ENCODE measurements around the gene PRICKLE4.

The PRICKLE4 gene

GRCh38 chr6:41740366-41741162 lies 40.0 kb upstream of the PRICKLE4 start:
- no peaks in the 10 kb centered on the region for H3K9me2 ChIP-seq (replicated peaks; ENCODE audit: insufficient read depth, low read length)
- H3K4me1 ChIP-seq (ENCODE audit: low read length): peaks cover 4% of the 10 kb centered on the region; the same call in 1 of the 2 replicates
- no peaks in the 10 kb centered on the region for H3K9me3 ChIP-seq (replicated peaks; ENCODE audit: insufficient read depth, low read length)
- no peaks in the 10 kb centered on the region for H3K79me2 ChIP-seq (ENCODE audit: low read length)
- H3F3A ChIP-seq (ENCODE audit: insufficient read depth, low read length): no peaks in the 10 kb centered on the region
- H2AFZ ChIP-seq (ENCODE audit: low read length): no peak overlapping the region
- no peaks in the 10 kb centered on the region; the same call in 1 of the 2 replicates for H3K27me3 ChIP-seq (replicated peaks; ENCODE audit: insufficient read depth, low read length)
- no peaks in the 10 kb centered on the region for H3K36me3 ChIP-seq (replicated peaks; ENCODE audit: insufficient read depth, low read length)
- H3K4me2 ChIP-seq (ENCODE audit: low read depth, low read length): no peak overlapping the region
- TF ChIP-seq EZH2 (optimal IDR thresholded peaks at IDR 0.05; ENCODE audit: low read depth, low read length) (no peak), CTCF (IDR thresholded peaks at IDR 0.05; ENCODE audit: low read length) (no peak), EZH2phosphoT487 (IDR thresholded peaks at IDR 0.05; ENCODE audit: low read length) (no peak)
- no peak overlapping the region for H3K9ac ChIP-seq (ENCODE audit: low read length)
- DNase-seq: no peak
- H3K4me3 ChIP-seq (ENCODE audit: low read length): no peak overlapping the region
- no peaks in the 10 kb centered on the region for H4K20me1 ChIP-seq (ENCODE audit: insufficient read depth, low read length)
- H3K27ac ChIP-seq (ENCODE audit: low read length): no peak overlapping the region

DNA sequence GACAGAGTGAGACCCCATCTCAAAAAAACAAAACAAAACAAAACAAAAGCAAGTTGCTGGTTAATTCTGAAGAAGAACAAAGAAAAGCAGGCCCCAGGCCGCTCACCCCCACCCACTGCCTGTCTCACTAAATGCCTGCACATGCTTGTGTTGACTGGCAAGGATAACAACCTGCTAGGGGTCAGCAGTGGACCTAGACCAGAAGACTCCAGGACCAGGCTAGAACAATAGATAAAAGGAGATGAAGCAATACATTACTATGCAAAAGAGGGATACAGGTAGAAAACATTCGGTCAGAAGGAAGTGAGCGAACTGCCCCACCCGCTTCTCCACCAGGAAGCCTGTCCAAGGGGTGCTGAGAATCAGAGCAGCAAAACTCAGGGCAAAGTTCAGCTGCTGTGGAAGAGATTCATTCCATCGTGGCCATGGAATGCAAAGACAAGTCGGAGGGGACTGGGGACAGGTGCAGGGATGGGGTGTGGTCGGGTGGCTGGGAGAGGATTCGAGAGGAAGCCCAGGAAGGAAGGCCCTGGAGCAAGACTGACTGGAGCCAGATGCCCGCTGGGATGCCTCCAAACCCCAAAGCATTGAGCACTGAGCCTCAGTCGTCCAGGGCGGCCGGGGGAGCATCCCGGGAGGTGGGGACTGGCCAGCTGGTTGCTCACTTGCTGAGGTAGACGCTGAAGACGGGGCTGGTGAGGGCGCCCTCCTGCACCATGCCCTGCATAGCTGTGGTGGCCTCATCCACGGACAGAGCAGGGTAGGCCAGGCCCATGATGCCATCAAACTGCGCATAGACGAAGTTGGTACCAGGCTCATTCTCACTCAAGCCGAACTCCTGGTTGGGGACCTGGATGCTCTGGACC lies 38.7 kb upstream of the PRICKLE4 start:
- Histone ChIP-seq H3K9me2 (replicated peaks; ENCODE audit: insufficient read depth, low read length) (no peaks in the 10 kb centered on the region), H3K9me3 (replicated peaks; ENCODE audit: insufficient read depth, low read length) (no peaks in the 10 kb centered on the region), H2AFZ (ENCODE audit: low read length) (no peak overlapping the region), H3K27me3 (replicated peaks; ENCODE audit: insufficient read depth, low read length) (no peaks in the 10 kb centered on the region; the same call in 1 of the 2 replicates), H3F3A (ENCODE audit: insufficient read depth, low read length) (no peaks in the 10 kb centered on the region), H4K20me1 (ENCODE audit: insufficient read depth, low read length) (no peaks in the 10 kb centered on the region), H3K79me2 (ENCODE audit: low read length) (no peaks in the 10 kb centered on the region), H3K36me3 (replicated peaks; ENCODE audit: insufficient read depth, low read length) (no peaks in the 10 kb centered on the region), H3K27ac (ENCODE audit: low read length) (no peak overlapping the region), H3K9ac (ENCODE audit: low read length) (no peak overlapping the region), H3K4me2 (ENCODE audit: low read depth, low read length) (no peak overlapping the region), H3K4me3 (ENCODE audit: low read length) (no peak overlapping the region), H3K4me1 (ENCODE audit: low read length) (no peaks in the 10 kb centered on the region)
- TF ChIP-seq CTCF (IDR thresholded peaks at IDR 0.05; ENCODE audit: low read length): no peak
- TF ChIP-seq EZH2phosphoT487 (IDR thresholded peaks at IDR 0.05; ENCODE audit: low read length): no peak
- TF ChIP-seq EZH2 (optimal IDR thresholded peaks at IDR 0.05; ENCODE audit: low read depth, low read length): no peak
- DNase-seq: no peak

- H3K27ac ChIP-seq (ENCODE audit: low read length): no peak overlapping the region
- H3K9ac ChIP-seq (ENCODE audit: low read length): no peak overlapping the region
- no peak overlapping the region for H3K4me3 ChIP-seq (ENCODE audit: low read length)
- DNase-seq: no peak
- no peaks in the 10 kb centered on the region for H3K36me3 ChIP-seq (replicated peaks; ENCODE audit: insufficient read depth, low read length)
- H3F3A ChIP-seq (ENCODE audit: insufficient read depth, low read length): no peaks in the 10 kb centered on the region
- TF ChIP-seq EZH2phosphoT487 (IDR thresholded peaks at IDR 0.05; ENCODE audit: low read length) (no peak), CTCF (IDR thresholded peaks at IDR 0.05; ENCODE audit: low read length) (no peak), EZH2 (optimal IDR thresholded peaks at IDR 0.05; ENCODE audit: low read depth, low read length) (no peak)
- no peaks in the 10 kb centered on the region; the same call in 1 of the 2 replicates for H3K27me3 ChIP-seq (replicated peaks; ENCODE audit: insufficient read depth, low read length)
- H2AFZ ChIP-seq (ENCODE audit: low read length): no peak overlapping the region
- no peaks in the 10 kb centered on the region for H3K79me2 ChIP-seq (ENCODE audit: low read length)
- H3K9me2 ChIP-seq (replicated peaks; ENCODE audit: insufficient read depth, low read length): no peaks in the 10 kb centered on the region
- no peak overlapping the region for H3K4me2 ChIP-seq (ENCODE audit: low read depth, low read length)
- H3K4me1 ChIP-seq (ENCODE audit: low read length): no peaks in the 10 kb centered on the region
- H4K20me1 ChIP-seq (ENCODE audit: insufficient read depth, low read length): no peaks in the 10 kb centered on the region
- H3K9me3 ChIP-seq (replicated peaks; ENCODE audit: insufficient read depth, low read length): no peaks in the 10 kb centered on the region
Observed at GRCh38 chr6:41743406-41744235, 37.0 kb upstream of the PRICKLE4 start.
